ENCODE data around the gene COMMD1. TPM values are rescaled to one million over a fixed set of nuclear protein-coding genes. Genes with fewer than 3 reads are reported as not detected.

Gene COMMD1
- total RNA-seq, 1 donor from 2014 or later: 39.7 TPM

GRCh38 chr2:61967262-61967661, 61.8 kb downstream of the COMMD1 start:
- no peak for DNase-seq (ENCODE audit: extremely low spot score, unreplicated experiment)
- H3K27ac Mint-ChIP-seq (ENCODE audit: unreplicated experiment): no peak overlapping the region
- peaks cover 13% of the 10 kb centered on the region for H3K4me1 Mint-ChIP-seq (ENCODE audit: unreplicated experiment)
- no peak overlapping the region for H3K4me3 Mint-ChIP-seq (ENCODE audit: unreplicated experiment)
- TF ChIP-seq, protein P1, sequence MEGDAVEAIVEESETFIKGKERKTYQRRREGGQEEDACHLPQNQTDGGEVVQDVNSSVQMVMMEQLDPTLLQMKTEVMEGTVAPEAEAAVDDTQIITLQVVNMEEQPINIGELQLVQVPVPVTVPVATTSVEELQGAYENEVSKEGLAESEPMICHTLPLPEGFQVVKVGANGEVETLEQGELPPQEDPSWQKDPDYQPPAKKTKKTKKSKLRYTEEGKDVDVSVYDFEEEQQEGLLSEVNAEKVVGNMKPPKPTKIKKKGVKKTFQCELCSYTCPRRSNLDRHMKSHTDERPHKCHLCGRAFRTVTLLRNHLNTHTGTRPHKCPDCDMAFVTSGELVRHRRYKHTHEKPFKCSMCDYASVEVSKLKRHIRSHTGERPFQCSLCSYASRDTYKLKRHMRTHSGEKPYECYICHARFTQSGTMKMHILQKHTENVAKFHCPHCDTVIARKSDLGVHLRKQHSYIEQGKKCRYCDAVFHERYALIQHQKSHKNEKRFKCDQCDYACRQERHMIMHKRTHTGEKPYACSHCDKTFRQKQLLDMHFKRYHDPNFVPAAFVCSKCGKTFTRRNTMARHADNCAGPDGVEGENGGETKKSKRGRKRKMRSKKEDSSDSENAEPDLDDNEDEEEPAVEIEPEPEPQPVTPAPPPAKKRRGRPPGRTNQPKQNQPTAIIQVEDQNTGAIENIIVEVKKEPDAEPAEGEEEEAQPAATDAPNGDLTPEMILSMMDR (IDR thresholded peaks at IDR 0.05): no peak
- H3K27me3 Mint-ChIP-seq (ENCODE audit: unreplicated experiment): no peaks in the 10 kb centered on the region
- no peaks in the 10 kb centered on the region for H3K9me3 Mint-ChIP-seq (ENCODE audit: unreplicated experiment)
- no peaks in the 10 kb centered on the region for H3K36me3 Mint-ChIP-seq (ENCODE audit: unreplicated experiment)

GRCh38 chr2:61969376-61969775, 63.9 kb downstream of the COMMD1 start:
- no peaks in the 10 kb centered on the region for H3K9me3 Mint-ChIP-seq (ENCODE audit: unreplicated experiment)
- TF ChIP-seq, protein P1 (IDR thresholded peaks at IDR 0.05): no peak
- no peak for DNase-seq (ENCODE audit: extremely low spot score, unreplicated experiment)
- no peak overlapping the region for H3K4me3 Mint-ChIP-seq (ENCODE audit: unreplicated experiment)
- peaks cover 9% of the 10 kb centered on the region for H3K4me1 Mint-ChIP-seq (ENCODE audit: unreplicated experiment)
- no peaks in the 10 kb centered on the region for H3K27me3 Mint-ChIP-seq (ENCODE audit: unreplicated experiment)
- H3K27ac Mint-ChIP-seq (ENCODE audit: unreplicated experiment): no peak overlapping the region
- no peaks in the 10 kb centered on the region for H3K36me3 Mint-ChIP-seq (ENCODE audit: unreplicated experiment)

- peak overlapping the region; percentile 53 for H3K4me3 Mint-ChIP-seq (ENCODE audit: unreplicated experiment)
- peak overlapping the region; percentile 39 for H3K27ac Mint-ChIP-seq (ENCODE audit: unreplicated experiment)
Measured at GRCh38 chr2:61970807-61971556, 65.5 kb downstream of the COMMD1 start.

GRCh38 chr2:61978522-61978921, 73.0 kb downstream of the COMMD1 start:
- Mint-ChIP-seq H3K9me3 (ENCODE audit: unreplicated experiment) (peaks cover 7% of the 10 kb centered on the region), H3K27ac (ENCODE audit: unreplicated experiment) (peak overlapping the region; percentile 41), H3K36me3 (ENCODE audit: unreplicated experiment) (peaks cover 1% of the 10 kb centered on the region), H3K4me3 (ENCODE audit: unreplicated experiment) (no peak overlapping the region), H3K27me3 (ENCODE audit: unreplicated experiment) (no peaks in the 10 kb centered on the region), H3K4me1 (ENCODE audit: unreplicated experiment) (peaks cover 3% of the 10 kb centered on the region)
- DNase-seq (ENCODE audit: extremely low spot score, unreplicated experiment): no peak
- TF ChIP-seq, protein P1 (IDR thresholded peaks at IDR 0.05): no peak

More at GRCh38 chr2:61970807-61971556, 65.5 kb downstream of the COMMD1 start:
- Mint-ChIP-seq H3K9me3 (ENCODE audit: unreplicated experiment) (no peaks in the 10 kb centered on the region), H3K27me3 (ENCODE audit: unreplicated experiment) (no peaks in the 10 kb centered on the region), H3K36me3 (ENCODE audit: unreplicated experiment) (no peaks in the 10 kb centered on the region), H3K4me1 (ENCODE audit: unreplicated experiment) (peaks cover 9% of the 10 kb centered on the region)
- DNase-seq (ENCODE audit: extremely low spot score, unreplicated experiment): no peak
- TF ChIP-seq, protein P1 (IDR thresholded peaks at IDR 0.05): no peak

DNA sequence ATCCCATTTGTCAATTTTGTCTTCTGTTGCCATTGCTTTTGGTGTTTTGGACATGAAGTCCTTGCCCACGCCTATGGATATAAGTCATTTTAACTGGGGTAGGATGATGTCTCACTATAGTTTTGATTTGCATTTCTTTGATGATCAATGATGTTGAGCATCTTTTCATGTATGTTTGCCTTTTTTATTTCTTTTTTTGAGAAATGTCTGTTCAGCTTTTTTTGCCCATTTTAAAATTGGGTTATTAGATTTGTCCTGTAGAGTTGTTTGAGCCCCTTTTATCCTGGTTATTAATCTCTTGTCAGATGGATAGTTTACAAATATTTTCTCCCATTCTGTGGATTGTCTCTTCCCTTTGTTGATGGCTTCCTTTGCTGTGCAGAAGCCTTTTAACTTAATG, 75.3 kb downstream of the COMMD1 start:
- TF ChIP-seq, protein P1 (IDR thresholded peaks at IDR 0.05): no peak
- Mint-ChIP-seq H3K36me3 (ENCODE audit: unreplicated experiment) (peaks cover 5% of the 10 kb centered on the region), H3K4me3 (ENCODE audit: unreplicated experiment) (no peak overlapping the region), H3K9me3 (ENCODE audit: unreplicated experiment) (peaks cover 7% of the 10 kb centered on the region), H3K27me3 (ENCODE audit: unreplicated experiment) (no peaks in the 10 kb centered on the region), H3K27ac (ENCODE audit: unreplicated experiment) (no peak overlapping the region), H3K4me1 (ENCODE audit: unreplicated experiment) (peaks cover 3% of the 10 kb centered on the region)
- DNase-seq (ENCODE audit: extremely low spot score, unreplicated experiment): no peak

Measured in osteocyte (in vitro differentiated cells).